ENCODE results near the gene MPI. TPM values are rescaled to one million over a fixed set of nuclear protein-coding genes. Genes with fewer than 3 reads are reported as not detected.

Gene MPI
- total RNA-seq, result 48.3 and 58.1 TPM in 2 replicates

GRCh38 chr15:74889883-74890664 is at the start of gene MPI:
MPI (plus strand) TSS chr15:74890042; CDS start chr15:74890074, 32 bp downstream.

GRCh38 chr15:74842581-74843444 is 47.0 kb upstream of the MPI start, which contains the start of gene ULK3:
ULK3 (minus strand) TSS chr15:74843156; CDS start chr15:74843105, 51 bp downstream.

GRCh38 chr15:74873036-74873755 is 16.6 kb upstream of the MPI start, which contains the start of gene SCAMP2:
SCAMP2 (minus strand) TSS chr15:74873365; CDS start chr15:74873255, 110 bp downstream.

GRCh38 chr15:74906450-74907162 is 16.8 kb downstream of the MPI start, which contains the start of gene FAM219B:
FAM219B (minus strand) TSS chr15:74906851; CDS start chr15:74906800, 51 bp downstream.

GRCh38 chr15:74937590-74938371 is 47.9 kb downstream of the MPI start, which contains the start of gene COX5A:
COX5A (minus strand) TSS chr15:74938073; CDS start chr15:74938014, 59 bp downstream.

Small RNAs within 50 kb of the gene (small RNA-seq; reads per million reads assigned to genes)
- gene MIR6882, result not detected

Other genes starting within 250 kb of the MPI start
- gene EDC3, start 194.0 kb upstream of the MPI start, total RNA-seq, result 14.9 and 69.8 TPM in 2 replicates
- gene CYP1A1, start 164.5 kb upstream of the MPI start, total RNA-seq, result 0.12 and 0.49 TPM in 2 replicates
- gene CYP1A2, start 141.2 kb upstream of the MPI start, total RNA-seq, result not detected in 2 replicates
- 26.4 and 27.9 TPM in 2 replicates for gene CSK, start 108.0 kb upstream of the MPI start, total RNA-seq
- gene LMAN1L, start 77.2 kb upstream of the MPI start, total RNA-seq, result not detected in 2 replicates
- not detected in 2 replicates for gene CPLX3, start 63.4 kb upstream of the MPI start, total RNA-seq
- gene ULK3, start 46.9 kb upstream of the MPI start, total RNA-seq, result 16.6 and 21.6 TPM in 2 replicates
- 26.6 and 29.9 TPM in 2 replicates for gene SCAMP2, start 16.7 kb upstream of the MPI start, total RNA-seq
- gene FAM219B, start 16.8 kb downstream of the MPI start, total RNA-seq, result 53.7 and 57.8 TPM in 2 replicates
- gene COX5A, start 48.0 kb downstream of the MPI start, total RNA-seq, result 15.7 and 23.9 TPM in 2 replicates
- 7.4 and 9.9 TPM in 2 replicates for gene RPP25, start 66.7 kb downstream of the MPI start, total RNA-seq
- gene SCAMP5, start 105.5 kb downstream of the MPI start, total RNA-seq, result 1.5 and 7.7 TPM in 2 replicates
- 6.2 and 11.1 TPM in 2 replicates for gene PPCDC, start 133.5 kb downstream of the MPI start, total RNA-seq

All from hair follicle dermal papilla cell (primary cell).